AML-193 (cell line): ENCODE data around the gene AP4M1.

ENCODE experiments used
- DNase-seq, 2 experiments: peaks; one replicate each; lab custom pipeline; 2025; lab: John Stamatoyannopoulos, UW

AP4M1 gene

GRCh38 chr7:100101016-100101862 is at the start of gene AP4M1, which contains the start of gene MCM7:
AP4M1 (plus strand) TSS chr7:100101643; CDS start chr7:100101715, 72 bp downstream.
MCM7 (minus strand) TSS chr7:100101397; CDS start chr7:100101294, 103 bp downstream.
- peak; percentile 94 to 97 for DNase-seq

- DNase-seq: peak; percentile 72 to 78
Measured at GRCh38 chr7:100053215-100053614, 48.2 kb upstream of the AP4M1 start.

GRCh38 chr7:100057006-100057405 is 44.4 kb upstream of the AP4M1 start:
- no peak for DNase-seq

GRCh38 chr7:100059251-100059739 is 42.1 kb upstream of the AP4M1 start:
- no peak for DNase-seq

- DNase-seq: no peak
Measured at GRCh38 chr7:100061518-100062193, 39.8 kb upstream of the AP4M1 start.

- DNase-seq: no peak
Measured at GRCh38 chr7:100063376-100063775, 38.1 kb upstream of the AP4M1 start.

- no peak for DNase-seq
Measured at GRCh38 chr7:100064162-100064561, 37.3 kb upstream of the AP4M1 start.

GRCh38 chr7:100065452-100066186 is 35.8 kb upstream of the AP4M1 start:
- no peak for DNase-seq

- DNase-seq: no peak
Measured at GRCh38 chr7:100066953-100067352, 34.5 kb upstream of the AP4M1 start.

- no peak for DNase-seq
Measured at GRCh38 chr7:100069991-100070390, 31.5 kb upstream of the AP4M1 start.

GRCh38 chr7:100071018-100071723 is 30.3 kb upstream of the AP4M1 start:
- no peak for DNase-seq

- no peak for DNase-seq
Measured at GRCh38 chr7:100072462-100072861, 29.0 kb upstream of the AP4M1 start.

GRCh38 chr7:100074841-100075240 is 26.6 kb upstream of the AP4M1 start:
- DNase-seq: no peak

- no peak for DNase-seq
Measured at GRCh38 chr7:100075418-100075817, 26.0 kb upstream of the AP4M1 start.

- no peak for DNase-seq
Measured at GRCh38 chr7:100077205-100077604, 24.2 kb upstream of the AP4M1 start.

- no peak for DNase-seq
Measured at GRCh38 chr7:100079024-100079560, 22.4 kb upstream of the AP4M1 start.

GRCh38 chr7:100080907-100081534 is 20.4 kb upstream of the AP4M1 start:
- DNase-seq: peak in 1 of 2 experiments; percentile 10

- peak; percentile 95 to 97 for DNase-seq
Measured at GRCh38 chr7:100081535-100082102, 19.8 kb upstream of the AP4M1 start, which contains the start of gene ZNF3. ZNF3 (minus strand) TSS chr7:100081723; CDS start chr7:100077357, 4,366 bp downstream.

- no peak for DNase-seq
Measured at GRCh38 chr7:100082978-100083377, 18.5 kb upstream of the AP4M1 start.

- DNase-seq: no peak
Measured at GRCh38 chr7:100085515-100085914, 15.9 kb upstream of the AP4M1 start.
